Measurements from ENCODE around the gene TGM6. TPM values are rescaled to one million over a fixed set of nuclear protein-coding genes. Genes with fewer than 3 reads are reported as not detected.
A peak's percentile ranks its signal among the peaks of the same experiment; 100 is the strongest.

Gene TGM6
- polyA plus RNA-seq (ENCODE audit: insufficient read length in 4 of 4) = not detected

- no peak for DNase-seq (ENCODE audit: low read depth in 4 of 4, low spot score in 3 of 4)
Measured at GRCh38 chr20:2380601-2381000, at the start of gene TGM6. Gene TGM6 (plus strand): TSS chr20:2380901. CDS start chr20:2380969, 68 bp downstream.

GRCh38 chr20:2331106-2331505 is 49.6 kb upstream of the TGM6 start:
- no peak for DNase-seq (ENCODE audit: low read depth in 4 of 4, low spot score in 3 of 4)

DNA sequence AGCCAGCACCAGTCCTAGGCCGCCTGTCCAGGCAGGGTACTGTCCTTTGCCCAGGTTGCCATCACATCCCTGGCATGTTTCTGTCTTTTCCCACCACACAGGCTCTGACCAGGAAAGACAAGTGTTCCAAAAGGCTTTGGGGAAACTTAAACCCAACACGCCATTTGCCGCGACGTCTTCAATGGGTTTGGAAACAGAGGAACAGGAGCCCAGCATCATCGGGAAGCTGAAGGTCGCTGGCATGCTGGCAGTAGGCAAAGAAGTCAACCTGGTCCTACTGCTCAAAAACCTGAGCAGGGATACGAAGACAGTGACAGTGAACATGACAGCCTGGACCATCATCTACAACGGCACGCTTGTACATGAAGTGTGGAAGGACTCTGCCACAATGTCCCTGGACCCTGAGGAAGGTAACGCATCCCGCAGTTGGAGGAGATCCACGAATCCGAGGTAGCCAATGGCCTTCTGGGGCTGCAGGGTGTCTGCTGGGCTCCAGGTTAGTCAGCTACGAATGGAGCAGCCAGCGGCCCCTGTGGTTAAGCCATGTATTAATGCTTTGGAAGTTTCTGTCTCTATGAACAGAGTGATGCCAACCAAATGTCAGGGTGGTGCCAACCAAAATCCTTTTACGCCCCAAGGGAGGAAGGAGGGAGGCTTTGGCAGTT is 48.7 kb upstream of the TGM6 start:
- no peak for DNase-seq (ENCODE audit: low read depth in 4 of 4, low spot score in 3 of 4)

- DNase-seq (ENCODE audit: low read depth in 4 of 4, low spot score in 3 of 4) = no peak
Measured at GRCh38 chr20:2332711-2333110, 48.0 kb upstream of the TGM6 start.

GRCh38 chr20:2333821-2334220 is 46.9 kb upstream of the TGM6 start:
- DNase-seq (ENCODE audit: low read depth in 4 of 4, low spot score in 3 of 4) = no peak

DNA sequence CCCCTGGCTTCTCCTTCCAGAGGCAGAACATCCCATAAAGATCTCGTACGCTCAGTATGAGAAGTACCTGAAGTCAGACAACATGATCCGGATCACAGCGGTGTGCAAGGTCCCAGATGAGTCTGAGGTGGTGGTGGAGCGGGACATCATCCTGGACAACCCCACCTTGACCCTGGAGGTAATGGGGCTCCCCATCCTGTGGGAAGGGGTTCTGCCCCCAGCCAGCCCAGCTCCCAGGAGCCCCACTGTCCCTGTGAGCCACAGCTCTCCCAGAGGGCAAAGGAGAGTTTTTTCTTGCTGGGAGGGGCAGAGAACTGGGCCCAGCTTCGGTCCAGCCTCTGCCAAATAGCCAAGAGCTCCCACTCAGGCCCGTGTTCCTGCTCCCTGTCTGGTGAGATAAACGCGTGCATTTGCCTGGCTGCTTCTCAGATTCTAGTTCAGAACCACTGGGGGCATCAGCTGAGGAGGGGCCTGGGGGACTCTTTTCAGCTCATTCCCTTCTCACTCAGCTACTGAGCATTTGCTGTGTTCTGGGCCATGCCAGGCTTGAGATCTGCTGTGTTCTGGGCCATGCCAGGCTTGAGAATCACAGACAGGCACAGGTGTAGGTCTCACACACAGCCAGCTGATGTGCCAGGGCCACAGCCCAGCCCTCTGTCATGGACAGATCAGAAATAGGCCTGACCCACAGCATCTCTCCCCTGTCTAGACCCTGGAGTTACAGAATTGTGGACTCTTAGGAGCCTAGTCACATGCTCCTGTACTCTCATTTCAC is 45.4 kb upstream of the TGM6 start:
- DNase-seq (ENCODE audit: low read depth in 4 of 4, low spot score in 3 of 4) = no peak

DNA sequence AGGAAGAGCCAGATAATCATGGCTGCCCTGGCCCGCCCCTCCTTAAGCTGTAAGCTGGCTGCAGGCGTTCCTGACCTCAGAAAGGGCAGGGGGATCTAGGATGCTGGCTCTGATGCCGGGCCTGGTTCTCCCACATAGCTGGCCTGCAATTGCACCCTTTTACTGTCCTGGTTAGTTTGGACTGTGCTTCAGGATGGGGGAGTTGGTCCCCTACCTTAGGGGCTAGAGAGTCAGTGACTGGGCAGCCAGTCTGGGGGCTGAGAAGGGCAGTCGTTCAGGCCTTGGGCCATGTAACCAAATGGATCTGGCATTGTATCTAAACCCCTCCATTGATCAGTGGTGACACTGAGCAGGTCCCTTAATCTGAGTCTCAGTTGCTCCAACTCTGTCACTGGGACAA is 44.2 kb upstream of the TGM6 start:
- no peak for DNase-seq (ENCODE audit: low read depth in 4 of 4, low spot score in 3 of 4)

DNA sequence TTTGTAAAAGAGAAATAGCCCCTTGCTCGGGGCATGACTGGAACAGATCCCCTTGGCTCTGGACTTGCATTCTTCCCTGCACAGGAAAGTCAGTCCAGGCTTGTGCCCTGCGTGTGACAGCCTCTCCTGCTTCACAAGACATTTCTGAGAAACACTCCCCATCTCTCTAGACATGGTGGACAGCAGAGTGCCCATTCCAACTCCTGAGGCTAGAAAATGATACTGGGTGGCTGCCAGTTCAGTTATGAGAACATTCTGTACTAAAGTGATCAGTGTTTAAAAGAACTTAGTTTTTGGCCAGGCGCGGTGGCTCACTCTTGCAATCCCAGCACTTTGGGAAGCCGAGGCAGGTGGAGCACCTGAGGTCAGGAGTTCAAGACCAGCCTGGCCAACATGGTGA is 43.6 kb upstream of the TGM6 start:
- no peak for DNase-seq (ENCODE audit: low read depth in 4 of 4, low spot score in 3 of 4)

- peak in 1 of 4 donors; percentile 16 for DNase-seq (ENCODE audit: low read depth in 4 of 4, low spot score in 3 of 4)
Measured at GRCh38 chr20:2338411-2339066, 42.2 kb upstream of the TGM6 start.

GRCh38 chr20:2340136-2340535 is 40.6 kb upstream of the TGM6 start:
- no peak for DNase-seq (ENCODE audit: low read depth in 4 of 4, low spot score in 3 of 4)

DNA sequence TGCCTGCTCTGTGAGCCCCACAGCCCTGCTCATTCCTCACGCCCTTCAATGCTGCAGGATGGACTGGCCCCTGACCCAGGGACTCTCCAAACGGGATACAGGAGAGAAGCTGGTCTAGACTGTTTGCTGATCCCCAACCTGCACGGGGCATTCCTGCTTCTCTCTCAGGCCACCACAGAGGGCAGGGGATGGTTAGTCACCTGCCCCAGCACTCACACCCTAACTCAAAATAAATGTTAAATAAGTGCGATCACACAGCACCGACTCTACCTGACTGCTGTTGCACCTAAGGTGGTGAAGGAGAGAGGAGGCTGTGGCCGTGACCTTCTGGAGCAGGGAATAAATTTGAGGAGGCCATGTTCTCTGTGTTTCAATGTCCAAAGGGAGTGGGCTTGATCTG is 39.9 kb upstream of the TGM6 start:
- no peak for DNase-seq (ENCODE audit: low read depth in 4 of 4, low spot score in 3 of 4)

DNA sequence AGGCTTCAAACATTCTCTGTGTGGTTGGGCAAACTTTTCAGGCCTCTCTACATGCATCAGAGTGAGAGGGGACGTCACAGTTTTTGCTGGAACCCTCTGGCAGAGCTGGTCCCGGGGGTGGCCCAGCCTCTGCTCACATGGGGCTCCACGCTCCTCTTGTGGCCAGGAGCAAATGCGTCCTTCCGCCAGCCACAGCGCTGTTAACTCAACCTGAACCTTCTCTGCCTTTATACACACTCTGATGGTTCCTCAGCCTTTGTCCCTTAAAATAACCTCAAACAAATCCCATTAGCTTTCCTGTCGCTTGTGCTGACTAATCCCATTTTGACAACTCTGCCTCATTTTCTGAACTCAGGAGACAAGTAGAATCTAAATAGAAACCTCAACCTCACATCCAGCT is 39.4 kb upstream of the TGM6 start:
- no peak for DNase-seq (ENCODE audit: low read depth in 4 of 4, low spot score in 3 of 4)

- no peak for DNase-seq (ENCODE audit: low read depth in 4 of 4, low spot score in 3 of 4)
Measured at GRCh38 chr20:2342243-2342642, 38.5 kb upstream of the TGM6 start.

- DNase-seq (ENCODE audit: low read depth in 4 of 4, low spot score in 3 of 4) = no peak
Measured at GRCh38 chr20:2346188-2346587, 34.5 kb upstream of the TGM6 start.

DNA sequence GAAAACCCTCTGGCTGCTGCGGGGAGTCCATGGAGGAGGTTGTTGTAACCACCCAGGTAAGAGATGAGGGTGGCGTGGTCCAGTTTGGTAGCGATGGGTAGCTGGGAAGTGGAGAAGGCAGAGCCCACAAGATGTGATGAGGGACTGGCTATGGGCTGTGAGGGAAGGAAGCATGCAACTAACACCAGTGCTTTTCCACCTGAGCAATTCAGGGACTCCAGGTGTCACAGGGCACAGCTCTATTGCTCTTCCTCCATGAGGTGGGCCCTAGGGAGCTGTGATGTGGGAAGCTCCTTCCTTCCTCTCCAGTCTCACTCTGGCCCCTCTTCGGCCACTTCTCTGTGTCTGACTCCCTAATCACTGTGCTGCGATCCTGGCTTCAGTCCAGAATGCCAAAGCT is 32.4 kb upstream of the TGM6 start:
- DNase-seq (ENCODE audit: low read depth in 4 of 4, low spot score in 3 of 4) = no peak

DNA sequence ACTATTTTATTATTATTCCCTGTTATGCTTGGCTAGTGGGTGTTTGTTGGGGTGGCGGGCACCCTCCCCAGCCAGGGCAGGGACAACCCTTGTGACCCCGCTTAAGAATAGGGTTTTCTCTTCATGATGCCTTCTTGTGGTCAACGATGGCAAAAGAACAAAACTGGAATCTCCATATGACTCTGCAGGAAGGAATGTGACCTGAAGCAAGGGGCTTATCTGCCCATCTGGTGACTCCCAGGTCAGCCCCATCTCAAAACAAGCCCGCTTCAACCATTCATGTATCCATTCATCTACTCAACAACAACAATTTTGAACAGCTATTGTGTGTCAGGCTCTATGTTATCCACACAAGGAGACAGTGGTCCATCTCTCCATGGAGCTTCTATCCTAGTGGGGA is 30.9 kb upstream of the TGM6 start:
- DNase-seq (ENCODE audit: low read depth in 4 of 4, low spot score in 3 of 4) = no peak

- DNase-seq (ENCODE audit: low read depth in 4 of 4, low spot score in 3 of 4) = no peak
Measured at GRCh38 chr20:2350606-2351005, 30.1 kb upstream of the TGM6 start.

DNA sequence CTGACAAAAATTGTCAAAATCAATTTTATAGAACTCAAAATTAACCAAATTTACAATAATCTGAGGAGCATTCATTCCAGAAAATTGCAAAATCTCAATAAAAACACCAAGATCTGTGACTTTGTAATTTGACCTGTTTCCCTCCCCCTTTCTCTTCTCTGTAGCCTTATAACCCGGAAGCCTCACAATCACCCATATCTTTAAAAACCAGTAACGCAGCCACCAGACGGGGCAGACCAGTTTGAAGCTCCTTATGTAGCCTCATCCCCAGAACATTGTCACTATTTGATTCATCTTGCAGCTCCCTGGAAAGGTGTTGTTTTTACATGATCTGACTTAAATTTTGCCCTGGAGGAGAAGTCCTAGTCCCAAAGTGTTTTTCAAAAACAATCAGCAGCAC is 27.5 kb upstream of the TGM6 start:
- no peak for DNase-seq (ENCODE audit: low read depth in 4 of 4, low spot score in 3 of 4)

DNA sequence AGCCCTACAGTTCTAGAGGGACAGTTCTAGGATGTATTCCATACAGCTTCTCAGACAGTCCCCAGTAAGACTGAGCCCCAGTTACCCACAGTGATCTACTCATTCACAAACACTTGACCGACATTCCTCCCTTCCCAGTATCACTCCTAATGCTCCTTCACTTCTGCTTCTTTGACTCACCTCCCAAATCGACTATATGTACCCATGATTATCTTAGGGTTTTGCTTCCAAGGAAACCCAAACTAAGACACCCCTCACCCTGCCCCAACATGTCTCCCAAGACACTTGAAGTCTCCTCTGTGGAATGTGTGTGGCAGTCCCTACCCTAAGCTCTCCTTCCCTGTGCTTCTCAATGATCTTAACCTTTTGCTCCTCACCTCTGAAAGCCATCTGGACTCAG is 23.6 kb upstream of the TGM6 start:
- DNase-seq (ENCODE audit: low read depth in 4 of 4, low spot score in 3 of 4) = no peak

DNA sequence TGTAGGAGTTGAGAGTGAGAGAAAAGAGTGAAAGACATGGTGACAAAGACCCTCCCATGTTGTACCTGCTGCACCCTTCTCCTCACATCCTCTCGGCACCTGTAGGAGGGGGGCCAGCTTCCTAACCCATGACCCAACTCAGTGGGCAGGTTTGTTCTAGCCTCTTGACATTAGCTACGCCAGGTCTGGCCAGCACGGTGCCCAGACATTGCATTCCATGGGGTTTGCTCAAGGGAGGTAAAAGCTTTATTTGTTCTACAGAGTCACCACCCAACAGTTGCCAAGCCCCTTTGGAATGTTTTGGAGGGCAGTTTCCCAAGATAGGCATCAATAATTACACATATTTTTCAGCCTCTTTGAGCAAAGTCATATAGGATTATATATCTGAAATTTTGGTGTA is 22.7 kb upstream of the TGM6 start:
- DNase-seq (ENCODE audit: low read depth in 4 of 4, low spot score in 3 of 4) = no peak

- DNase-seq (ENCODE audit: low read depth in 4 of 4, low spot score in 3 of 4) = no peak
Measured at GRCh38 chr20:2361035-2361593, 19.6 kb upstream of the TGM6 start.

GRCh38 chr20:2363187-2363586 is 17.5 kb upstream of the TGM6 start:
- DNase-seq (ENCODE audit: low read depth in 4 of 4, low spot score in 3 of 4) = no peak
